Skin epidermis (tissue), 12 donors: Measurements from ENCODE around the gene FAM13A.

Experiments used
- H3K27ac ChIP-seq, 21 experiments: fragments of 200-600 bp; sonication (generic) in 11 of 21; one replicate each; pipeline ENCODE4 v1.5.0; 2020; ENCODE audit warnings: mild to moderate bottlenecking in 3 of 21, inconsistent platforms in 2 of 21, moderate library complexity in 2 of 21
- H3K4me3 ChIP-seq, 7 experiments: fragments of 200-600 bp; sonication (generic) in 2 of 7; one replicate each; pipeline ENCODE4 v1.5.0; 2020; ENCODE audit warnings: inconsistent platforms in 2 of 7, mild to moderate bottlenecking in 2 of 7, moderate library complexity in 1 of 7

The FAM13A gene

GRCh38 chr4:88763075-88763474, 293.9 kb downstream of the FAM13A start:
- Histone ChIP-seq H3K27ac (no peak overlapping the region), H3K4me3 (no peak overlapping the region)

DNA sequence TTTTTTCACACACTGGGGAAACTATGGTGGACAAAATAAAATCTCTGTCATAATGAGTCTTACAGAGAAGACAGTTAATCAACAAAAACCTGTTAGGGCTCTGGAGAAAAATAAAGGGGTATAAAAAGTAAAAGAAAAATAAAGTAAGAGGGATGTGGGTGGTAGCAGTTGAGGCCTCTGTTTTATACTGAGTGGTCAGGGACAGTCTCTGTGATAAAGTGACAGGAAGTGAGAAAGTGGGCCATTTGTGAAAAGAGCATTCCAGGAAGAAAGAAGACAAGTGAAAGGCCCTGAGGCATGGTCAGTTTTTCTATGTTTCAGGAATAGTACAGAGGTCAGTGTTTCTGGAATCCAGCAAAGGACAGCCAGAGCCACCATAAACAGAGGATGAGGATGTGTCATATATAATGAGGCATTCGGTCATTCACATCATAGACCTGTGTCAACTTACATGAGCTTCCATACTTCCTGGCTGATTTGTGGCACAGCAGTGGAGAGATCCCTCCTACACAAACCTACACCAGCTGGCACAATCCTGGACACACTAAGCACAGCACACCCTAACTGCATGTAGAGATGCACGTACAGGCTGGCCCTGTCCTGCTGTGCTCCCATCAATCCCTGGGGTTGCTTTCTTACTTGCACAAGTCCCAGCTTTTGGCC, 295.0 kb downstream of the FAM13A start:
- Histone ChIP-seq H3K27ac (no peak overlapping the region), H3K4me3 (no peak overlapping the region)

DNA sequence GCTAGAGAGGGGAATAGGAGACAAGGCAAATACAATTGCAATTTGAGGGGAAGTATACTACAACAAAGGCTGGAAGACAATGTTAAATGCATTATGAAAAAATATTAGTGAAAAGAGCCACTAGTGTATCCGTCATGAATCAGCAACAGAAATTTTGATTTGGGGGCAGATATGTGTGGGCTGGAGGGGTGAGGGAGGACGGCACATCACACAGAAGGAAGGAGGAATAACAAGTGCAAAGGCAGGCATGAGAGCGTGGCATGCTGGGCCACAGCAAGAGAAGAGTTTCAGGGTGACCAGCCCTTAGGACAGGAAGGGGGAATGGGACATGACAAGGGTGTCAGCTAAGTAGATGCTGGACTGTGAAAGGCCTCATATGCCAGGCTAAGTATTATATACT, 295.6 kb downstream of the FAM13A start:
- Histone ChIP-seq H3K4me3 (no peak overlapping the region), H3K27ac (no peak overlapping the region)

DNA sequence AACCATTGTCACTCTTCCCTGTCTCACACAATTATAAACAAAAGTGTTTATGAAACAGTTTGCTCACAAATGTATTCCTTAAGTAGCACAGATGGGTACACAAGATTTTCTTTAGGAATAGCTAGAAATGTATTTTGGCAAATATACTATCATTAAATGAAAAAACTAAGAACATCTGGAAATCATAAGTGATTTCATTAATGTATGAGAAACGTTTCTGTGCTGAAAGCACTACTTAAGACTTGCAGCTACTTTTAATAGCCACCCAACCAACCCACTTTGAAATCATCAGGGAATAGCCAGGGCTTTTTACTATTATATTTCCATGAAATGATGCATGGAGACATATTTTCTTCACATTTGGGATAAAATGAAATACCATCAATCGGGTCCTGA, 297.1 kb downstream of the FAM13A start:
- peak overlapping the region in 2 of 21 experiments; percentile 25 to 34 for H3K27ac ChIP-seq
- H3K4me3 ChIP-seq, result no peak overlapping the region

GRCh38 chr4:88759039-88759894, 297.7 kb downstream of the FAM13A start:
- Histone ChIP-seq H3K27ac (peak overlapping the region in 2 of 21 experiments; percentile 25 to 34), H3K4me3 (no peak overlapping the region)

- H3K27ac ChIP-seq, result no peak overlapping the region
- H3K4me3 ChIP-seq, result no peak overlapping the region
These were observed 298.7 kb downstream of the FAM13A start for GRCh38 chr4:88758264-88758663.

DNA sequence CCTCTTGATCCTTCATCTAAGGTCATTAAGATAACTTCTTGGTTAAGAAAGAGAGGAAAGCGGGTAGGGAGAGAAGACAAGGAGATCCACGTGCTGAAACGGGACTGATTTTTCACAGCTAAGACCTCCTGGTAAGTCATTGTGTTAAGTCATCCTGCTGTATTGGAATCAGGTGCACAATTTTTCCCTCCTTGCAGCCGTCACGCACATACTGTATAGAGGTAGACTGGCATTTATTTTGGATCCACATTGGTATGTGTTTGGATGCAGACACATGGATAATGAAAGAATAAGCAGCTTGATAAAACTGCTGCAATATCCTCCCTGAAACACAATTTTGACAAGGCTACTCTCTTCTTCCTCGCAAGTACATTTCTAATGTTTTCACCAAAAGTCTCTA, 299.2 kb downstream of the FAM13A start:
- H3K27ac ChIP-seq, result no peak overlapping the region
- no peak overlapping the region for H3K4me3 ChIP-seq

GRCh38 chr4:88757067-88757466, 299.9 kb downstream of the FAM13A start:
- Histone ChIP-seq H3K4me3 (no peak overlapping the region), H3K27ac (no peak overlapping the region)

DNA sequence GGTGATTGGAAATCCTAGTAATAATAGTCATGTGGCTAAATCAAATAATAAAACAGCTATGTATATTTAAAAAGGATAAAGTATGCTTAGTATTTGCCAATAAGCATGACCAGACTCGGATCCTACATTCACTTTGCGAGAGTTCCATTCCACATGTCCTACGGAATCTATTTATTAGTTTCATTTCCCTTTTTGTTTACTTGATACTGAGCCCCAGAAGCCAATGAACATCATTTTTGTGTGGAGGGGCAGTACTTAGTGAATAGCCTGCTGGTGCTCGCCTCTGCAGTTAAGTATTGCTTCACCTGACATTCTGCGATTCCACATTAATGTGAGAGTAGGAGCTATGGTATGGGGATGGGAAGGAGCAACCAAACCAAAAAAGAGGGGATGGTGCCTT, 300.8 kb downstream of the FAM13A start:
- Histone ChIP-seq H3K27ac (no peak overlapping the region), H3K4me3 (no peak overlapping the region)

DNA sequence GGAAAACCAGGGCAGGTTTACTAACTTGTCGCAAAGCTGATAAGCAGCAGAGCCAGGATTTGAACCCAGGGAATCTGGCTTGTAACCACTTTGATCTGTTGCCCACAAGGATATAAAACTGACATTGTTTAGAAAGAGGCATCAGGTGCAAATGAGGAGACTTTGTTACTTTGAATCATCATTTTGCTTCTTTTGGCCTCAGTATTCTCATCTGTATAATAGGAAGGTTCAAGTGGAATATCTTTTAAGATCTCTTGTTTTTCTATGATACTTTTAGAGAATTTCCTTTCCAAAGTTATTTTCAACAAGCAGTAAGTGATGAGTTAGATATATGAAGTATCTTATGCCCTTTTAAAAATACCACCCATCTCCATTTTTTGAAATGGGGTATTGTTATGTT, 301.5 kb downstream of the FAM13A start:
- no peak overlapping the region for H3K4me3 ChIP-seq

DNA sequence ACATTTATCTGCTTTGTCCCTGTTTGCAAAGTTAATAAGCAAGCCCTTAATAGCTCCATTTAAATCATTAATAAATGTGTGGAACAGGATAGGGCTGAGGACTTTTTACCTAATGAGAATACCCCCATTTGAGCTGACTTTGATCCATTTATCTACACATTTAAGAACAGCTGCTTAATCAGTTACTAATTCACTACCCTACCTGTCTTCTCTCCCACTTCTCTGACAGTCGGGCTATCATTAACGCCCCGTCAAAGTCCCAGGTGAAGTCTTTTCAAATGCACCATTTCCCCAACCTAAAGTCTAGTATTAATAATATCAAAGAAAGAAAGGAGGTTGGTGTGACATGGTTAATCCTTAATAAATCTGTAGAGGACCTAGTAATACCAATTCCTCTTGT, 302.2 kb downstream of the FAM13A start:
- H3K4me3 ChIP-seq, result no peak overlapping the region
- no peak overlapping the region for H3K27ac ChIP-seq

More for the DNA sequence above, 301.5 kb downstream of the FAM13A start:
- no peak overlapping the region for H3K27ac ChIP-seq

GRCh38 chr4:88753658-88754571, 303.1 kb downstream of the FAM13A start:
- Histone ChIP-seq H3K4me3 (no peak overlapping the region), H3K27ac (no peak overlapping the region)

- no peak overlapping the region for H3K27ac ChIP-seq
- no peak overlapping the region for H3K4me3 ChIP-seq
These were observed 304.2 kb downstream of the FAM13A start for GRCh38 chr4:88752754-88753153.

DNA sequence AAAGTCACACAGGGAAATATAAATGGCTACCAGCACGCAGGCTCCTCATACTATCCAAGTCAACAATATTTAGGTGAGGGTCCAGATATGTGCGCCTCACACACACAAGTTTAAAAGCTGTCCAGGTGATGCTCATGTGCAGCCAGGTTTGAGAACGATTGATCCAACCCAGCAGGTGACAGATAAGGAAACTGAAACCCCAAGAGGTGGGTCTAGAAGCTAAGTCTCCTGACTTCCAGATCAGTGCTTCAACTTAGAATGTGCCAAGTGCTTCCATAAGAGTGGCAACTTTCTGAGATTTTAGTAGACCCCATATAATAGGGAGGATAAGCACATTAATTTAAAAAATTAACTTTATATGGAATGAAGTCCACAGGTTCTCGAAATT, 304.9 kb downstream of the FAM13A start:
- H3K4me3 ChIP-seq, result no peak overlapping the region

DNA sequence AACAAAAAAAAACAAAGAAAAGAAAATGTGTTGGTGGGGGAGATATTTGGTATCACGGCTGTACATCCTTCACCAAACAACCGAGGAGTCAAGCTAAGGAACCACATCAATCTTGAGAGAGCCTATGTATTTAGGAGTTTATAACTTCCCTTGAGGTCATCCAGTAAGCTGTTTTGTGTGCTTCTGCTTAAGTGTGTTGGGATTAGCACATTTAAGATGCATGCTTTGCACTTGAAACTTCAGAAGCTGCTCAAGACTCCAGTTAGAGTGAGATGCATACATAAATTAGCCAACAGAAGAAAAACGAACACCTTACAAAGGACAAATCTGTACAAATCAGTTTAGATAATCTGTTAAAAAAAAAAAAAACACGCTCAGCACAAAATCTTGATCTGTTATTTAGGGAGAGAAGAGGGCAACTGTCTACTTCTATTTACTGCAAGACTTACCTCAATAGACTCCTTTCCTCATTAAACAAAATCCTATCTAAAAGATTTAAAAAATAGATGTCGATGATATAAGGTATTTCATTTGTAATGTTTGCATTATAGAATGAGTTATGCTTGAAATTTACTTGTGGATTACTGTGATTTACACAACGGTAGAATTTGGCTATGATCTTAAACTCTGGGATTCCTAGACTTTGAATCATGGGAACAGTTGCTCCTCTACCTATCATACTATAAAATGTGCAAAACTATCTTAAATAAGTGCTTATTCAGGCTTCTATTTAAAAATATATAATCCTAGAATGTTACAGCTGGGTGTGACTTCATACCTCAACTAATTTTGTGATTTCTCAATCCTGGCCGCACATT, 305.5 kb downstream of the FAM13A start:
- H3K27ac ChIP-seq, result no peak overlapping the region
- no peak overlapping the region for H3K4me3 ChIP-seq

More for the DNA sequence above, 304.9 kb downstream of the FAM13A start:
- no peak overlapping the region for H3K27ac ChIP-seq

GRCh38 chr4:88750369-88750768, 306.6 kb downstream of the FAM13A start:
- Histone ChIP-seq H3K27ac (no peak overlapping the region), H3K4me3 (no peak overlapping the region)

GRCh38 chr4:88747351-88747750, 309.6 kb downstream of the FAM13A start:
- Histone ChIP-seq H3K27ac (no peak overlapping the region), H3K4me3 (no peak overlapping the region)

DNA sequence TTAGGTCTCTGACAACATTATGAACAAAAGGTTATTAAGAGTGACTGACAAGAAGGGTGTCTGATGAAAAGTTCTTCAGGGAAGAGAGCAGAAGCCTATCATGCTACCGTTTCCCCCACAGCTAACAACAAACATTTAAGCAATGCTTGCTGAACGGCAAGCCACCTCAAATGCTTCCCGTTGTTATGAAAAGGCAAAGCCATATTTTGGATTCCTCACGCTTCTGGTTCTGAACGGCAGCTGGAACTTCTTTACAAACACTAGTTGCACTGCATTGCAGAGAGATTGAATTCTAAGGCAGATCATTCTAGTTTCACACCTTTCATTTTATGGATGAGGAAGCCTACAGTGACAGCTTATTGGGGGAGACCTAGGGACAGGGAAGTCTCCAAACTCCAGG, 310.8 kb downstream of the FAM13A start:
- Histone ChIP-seq H3K4me3 (no peak overlapping the region), H3K27ac (no peak overlapping the region)

DNA sequence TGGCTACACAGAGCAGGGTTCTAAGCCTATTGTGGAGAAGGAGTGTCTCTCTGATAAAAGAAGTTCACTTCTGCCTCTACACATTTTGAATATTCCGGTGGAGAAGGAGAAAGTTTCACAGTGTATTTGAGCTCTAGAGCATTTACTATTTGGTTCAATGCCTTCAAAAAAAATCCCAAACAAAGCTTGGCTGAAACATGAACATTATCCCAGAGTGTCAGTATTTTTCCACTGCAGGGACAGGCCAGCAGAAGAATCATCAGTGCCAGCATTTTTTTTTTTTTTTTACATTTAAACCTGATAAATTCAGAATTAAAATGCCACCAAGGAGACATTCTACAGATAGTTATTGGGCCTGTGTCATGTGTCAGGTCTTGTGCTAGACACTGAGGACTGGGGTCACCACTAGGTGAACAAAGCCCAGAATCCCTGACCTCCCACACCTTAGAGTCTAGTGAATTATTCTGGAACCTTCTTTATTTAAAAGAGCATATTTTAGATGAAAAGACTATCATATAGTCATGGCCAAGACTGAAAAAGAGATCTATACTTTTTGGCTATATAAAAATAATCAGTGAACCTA, 311.3 kb downstream of the FAM13A start:
- H3K4me3 ChIP-seq, result no peak overlapping the region
- H3K27ac ChIP-seq, result peak overlapping the region in 2 of 21 experiments; percentile 12 to 29
